Measurements from ENCODE around the gene DEPP1.

DEPP1 gene

DNA sequence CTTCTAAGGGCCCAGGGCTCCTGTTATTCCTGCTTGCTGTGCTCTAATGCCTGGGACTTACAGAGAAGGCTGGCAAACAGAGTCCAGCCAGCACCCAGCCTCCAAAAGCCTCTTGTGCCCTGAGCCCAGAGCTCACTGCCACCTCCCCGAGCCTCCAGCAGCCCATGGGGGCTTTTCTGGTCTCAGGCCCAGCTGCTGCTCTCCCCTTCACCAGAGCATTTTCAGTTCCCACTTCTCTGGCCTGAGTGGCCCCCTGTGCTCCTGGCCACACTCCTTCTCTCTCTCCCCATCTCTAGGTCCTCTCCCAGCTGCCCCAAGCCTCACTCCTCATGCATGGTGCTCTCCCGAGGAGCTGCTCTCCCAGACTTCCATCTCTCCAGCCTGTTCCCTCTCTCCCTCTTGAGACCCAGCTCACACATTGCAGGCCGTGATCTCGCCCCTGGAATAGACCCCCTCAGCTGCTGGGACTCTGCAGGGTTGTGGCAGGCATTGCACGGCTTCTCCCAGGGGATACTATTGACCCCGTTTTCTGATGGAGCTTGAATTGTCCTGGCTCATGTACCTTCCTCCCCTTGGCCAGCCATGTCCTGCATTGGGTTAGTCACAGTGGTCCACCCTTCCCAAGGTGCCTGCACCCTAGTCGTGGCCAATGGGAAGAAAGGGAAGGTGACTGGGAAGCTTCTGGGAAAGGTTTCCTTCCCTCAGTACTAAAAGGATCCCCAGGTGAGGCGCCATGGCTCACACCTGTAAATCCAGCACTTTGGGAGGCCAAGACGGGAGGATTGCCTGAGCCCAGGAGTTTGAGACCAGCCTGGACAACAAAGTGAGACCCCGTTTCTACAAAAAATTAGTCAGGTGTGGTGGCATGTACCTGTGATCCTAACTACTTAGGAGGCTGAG lies 28.0 kb downstream of the DEPP1 start:
- DNase-seq: no peak

DNA sequence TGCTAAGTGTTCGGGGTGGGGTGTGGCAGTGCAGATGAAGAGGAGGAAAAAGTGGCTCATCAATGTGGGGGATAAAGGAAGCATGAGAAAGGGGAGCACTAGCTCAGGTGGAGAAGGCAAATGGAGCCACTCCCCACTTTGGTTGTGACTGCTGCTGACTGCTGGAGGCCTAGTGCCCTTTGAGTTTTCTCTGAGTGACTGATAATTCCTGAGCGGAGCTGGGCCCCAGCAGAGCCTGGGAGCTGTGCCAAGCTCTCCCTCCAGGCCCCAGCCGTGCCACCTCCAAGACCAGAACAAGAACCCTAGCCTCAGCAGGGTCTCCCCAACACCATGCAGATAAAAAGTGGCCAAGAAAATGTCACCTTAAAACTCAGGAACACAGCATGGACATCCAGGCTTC lies 28.7 kb downstream of the DEPP1 start:
- DNase-seq: no peak

DNA sequence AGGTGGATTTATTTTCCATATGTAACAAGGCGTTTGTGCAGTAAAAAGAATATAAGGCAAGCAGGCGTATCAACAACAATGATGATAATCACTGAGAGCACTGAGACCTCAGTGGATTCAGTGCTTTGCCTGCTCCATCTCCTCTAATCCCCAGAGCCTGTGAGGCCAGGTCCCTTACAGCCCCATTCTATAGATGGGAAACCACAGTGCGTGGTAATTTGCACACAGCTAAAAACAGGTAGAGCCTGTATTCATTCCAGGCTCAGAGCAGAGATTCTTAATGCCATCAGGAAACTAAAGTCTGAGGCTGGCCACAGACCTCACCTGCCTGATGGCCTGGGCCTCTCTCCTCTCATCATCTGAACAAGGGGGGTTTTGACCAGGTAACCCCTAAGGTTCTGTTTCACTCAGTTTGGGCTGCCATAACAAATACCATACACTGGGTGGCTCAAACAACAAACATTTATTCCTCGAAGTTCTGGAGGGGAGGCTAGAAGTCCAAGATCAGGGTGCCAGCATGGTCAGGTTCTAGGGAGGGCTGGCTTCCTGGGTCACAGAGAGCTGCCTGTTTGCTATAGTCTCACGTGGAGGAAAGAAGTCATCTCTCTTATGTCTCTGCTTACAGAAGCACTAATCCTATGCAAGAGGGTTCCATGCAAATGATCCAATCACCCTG lies 29.3 kb downstream of the DEPP1 start:
- no peak for DNase-seq

DNA sequence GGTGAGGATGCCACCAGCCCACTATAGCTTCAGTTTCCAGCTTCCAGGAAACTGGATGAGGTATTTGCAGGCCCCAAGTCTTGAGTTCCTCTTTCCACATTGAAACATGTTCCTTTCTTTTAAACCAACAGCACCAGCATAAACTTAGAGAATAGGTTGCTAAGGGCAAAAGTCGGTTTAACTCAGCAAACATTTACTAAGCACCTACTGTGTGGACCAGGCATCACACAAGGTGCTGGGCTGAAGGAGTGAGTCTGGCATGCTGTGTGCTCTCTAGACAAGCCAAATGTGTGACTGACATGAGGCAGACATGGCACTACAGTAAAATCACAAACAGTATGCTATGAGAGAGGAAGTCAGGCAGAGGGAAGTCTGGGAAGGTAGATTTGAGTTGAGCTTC lies 30.0 kb downstream of the DEPP1 start:
- DNase-seq: no peak

DNA sequence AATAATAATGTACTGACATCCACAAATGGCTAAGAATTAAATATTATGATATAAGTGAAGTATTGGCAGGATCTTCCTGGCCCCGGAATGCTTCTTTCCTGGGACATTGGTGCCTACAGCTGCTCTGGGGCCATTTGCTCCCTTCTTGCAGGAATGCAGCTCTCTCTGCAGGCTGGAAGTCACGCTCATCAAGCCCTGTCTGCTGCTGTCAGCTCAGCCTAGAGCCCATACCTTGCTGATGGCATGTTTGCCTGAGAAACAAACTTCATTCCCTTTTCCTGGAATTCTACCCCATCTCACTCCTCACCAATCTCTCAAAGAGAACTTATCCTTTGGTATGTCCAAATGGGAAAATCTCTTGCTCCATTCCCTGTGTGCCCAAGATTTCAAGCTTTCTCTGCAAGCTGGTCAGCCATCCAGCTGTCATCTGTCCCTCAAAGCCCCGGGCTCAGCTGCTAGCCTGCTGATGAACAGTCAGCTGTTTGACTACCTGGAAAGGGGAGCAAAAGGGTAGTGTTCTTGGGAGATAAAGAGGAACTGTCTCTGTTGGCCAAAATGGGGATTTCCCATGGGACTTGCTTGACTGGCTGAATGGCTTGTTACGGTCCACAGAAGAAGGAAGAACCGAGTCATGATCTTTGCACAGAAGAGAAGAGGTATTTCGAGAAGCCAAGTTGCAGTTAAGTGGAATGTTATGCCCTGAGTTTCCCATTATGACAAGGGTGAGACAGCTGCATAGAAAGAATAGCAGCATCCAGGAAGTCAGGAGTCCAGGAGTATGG lies 31.0 kb downstream of the DEPP1 start:
- no peak for DNase-seq

DNA sequence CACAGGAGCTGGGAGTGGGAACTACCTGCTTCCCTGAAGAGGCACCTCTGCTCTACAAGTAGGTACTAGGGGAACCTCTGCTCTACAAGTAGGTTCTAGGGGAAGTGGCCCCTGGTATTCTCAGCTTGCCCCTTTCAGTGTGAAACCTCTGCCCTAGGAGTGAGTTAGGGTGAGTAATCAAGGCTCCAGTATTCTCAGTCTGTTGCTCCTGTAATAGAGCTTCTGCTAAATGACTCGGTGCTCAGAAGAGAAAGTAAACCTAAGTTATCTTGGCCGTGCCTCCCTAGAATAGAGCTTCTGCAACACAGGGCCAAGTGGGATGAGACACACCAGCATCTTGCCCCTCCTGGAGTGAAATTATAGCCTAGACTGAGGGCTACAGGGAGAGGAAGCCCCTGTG lies 32.4 kb downstream of the DEPP1 start:
- no peak for DNase-seq

DNA sequence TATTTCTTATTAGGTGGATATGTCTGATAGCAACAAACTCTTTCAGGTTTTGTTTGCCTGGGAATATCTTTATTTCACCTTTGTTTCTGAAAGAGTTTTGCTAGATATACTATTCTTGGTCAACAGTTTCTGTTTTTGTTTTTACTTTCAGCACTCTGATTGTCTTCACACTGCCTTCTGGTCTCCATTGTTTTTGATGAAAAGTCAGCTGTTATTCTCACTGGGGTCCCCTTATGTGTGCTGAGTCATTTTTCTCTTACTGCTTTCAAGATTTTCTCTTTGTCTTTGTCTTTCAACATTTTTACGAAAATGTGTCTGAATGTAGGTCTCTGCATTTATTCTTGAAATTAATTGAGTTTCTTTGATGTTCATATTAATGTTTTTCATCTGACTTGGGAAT lies 34.3 kb downstream of the DEPP1 start:
- no peak for DNase-seq

DNA sequence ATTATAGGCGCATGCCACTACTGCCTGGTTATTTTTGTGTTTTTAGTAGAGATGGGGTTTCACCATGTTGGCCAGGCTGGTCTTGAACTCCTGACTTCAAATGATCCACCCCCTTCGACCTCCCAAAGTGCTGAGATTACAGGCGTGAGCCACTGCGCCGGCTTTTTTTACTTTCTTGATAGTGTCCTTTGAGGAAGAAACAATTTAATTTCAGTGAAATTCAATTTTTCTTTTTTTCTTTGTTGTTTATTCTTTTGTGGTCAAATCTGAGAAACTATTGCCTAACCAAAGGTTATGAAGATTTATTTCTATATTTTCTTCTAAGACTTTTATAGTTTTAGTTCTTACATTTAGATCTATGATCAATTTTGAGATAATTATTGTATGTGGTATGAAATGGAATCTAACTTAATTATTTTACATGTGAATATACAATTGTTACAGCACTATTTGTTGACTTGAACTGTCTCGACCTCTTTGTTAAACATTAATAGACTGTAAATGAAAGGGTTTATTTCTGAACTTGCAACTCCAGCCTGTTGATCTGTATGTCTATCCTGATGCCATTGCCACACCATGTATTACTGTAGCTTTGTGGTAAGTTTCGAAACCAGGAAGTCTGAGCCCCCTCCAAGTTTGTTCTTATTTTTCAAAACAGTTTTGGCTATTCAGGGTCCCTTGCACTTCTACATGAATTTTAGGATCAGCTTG lies 38.8 kb downstream of the DEPP1 start:
- DNase-seq: no peak

DNA sequence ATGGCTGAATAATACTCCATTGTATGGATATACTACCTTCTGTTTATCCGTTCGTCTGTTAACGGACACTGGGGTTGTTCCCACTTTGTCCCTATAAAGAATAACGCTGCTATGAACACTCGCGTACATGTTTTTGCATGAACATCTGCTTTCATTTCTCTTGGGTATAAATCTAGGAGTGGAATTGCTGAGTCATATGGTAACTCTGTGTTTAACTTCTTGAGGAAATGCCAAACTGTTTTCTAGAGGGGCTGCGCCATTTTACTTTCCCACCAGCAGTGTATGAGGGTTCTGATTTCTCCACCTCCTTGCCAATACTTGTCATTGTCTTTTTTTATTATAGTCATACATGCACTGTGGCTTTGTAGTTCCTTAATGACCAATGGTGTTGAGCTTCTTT lies 39.7 kb downstream of the DEPP1 start:
- no peak for DNase-seq

DNA sequence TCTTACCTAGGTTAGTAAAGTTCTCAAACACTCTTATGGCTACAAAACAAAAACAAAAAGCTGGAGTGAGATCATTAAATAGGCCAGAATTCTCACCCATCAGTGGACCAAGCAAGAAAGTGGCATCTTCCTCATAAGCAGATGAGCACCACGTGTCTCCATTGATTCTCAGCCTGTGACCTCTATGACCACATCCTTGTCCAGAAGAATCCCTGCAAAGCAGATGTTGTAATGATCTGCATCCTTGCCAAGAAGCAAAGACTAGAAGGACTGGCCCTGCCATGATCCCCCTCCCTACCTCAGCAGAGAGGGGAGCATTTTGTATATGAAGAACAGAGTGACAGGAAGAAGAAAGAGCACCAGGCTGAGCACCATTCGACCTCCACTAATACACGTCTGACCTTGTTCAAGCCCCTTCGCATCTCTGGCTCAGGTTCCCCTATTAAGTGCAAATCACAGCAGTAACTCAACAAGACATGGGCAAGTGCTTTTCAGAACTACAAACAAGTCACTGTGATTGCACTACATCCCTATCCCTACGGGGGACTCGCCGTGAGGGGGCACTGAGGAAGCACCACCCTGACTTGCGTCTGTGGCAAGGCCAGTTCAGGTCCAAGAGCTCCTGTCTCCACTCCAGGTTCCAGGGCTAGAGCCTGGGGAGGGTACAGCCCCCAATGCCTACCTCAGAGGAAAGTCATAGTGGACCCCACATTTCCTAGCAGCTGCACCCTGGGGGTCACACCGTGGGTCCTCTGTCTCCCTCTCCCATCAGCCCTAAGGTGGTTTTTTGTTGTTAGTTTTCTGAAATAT lies 41.2 kb downstream of the DEPP1 start:
- DNase-seq: no peak

DNA sequence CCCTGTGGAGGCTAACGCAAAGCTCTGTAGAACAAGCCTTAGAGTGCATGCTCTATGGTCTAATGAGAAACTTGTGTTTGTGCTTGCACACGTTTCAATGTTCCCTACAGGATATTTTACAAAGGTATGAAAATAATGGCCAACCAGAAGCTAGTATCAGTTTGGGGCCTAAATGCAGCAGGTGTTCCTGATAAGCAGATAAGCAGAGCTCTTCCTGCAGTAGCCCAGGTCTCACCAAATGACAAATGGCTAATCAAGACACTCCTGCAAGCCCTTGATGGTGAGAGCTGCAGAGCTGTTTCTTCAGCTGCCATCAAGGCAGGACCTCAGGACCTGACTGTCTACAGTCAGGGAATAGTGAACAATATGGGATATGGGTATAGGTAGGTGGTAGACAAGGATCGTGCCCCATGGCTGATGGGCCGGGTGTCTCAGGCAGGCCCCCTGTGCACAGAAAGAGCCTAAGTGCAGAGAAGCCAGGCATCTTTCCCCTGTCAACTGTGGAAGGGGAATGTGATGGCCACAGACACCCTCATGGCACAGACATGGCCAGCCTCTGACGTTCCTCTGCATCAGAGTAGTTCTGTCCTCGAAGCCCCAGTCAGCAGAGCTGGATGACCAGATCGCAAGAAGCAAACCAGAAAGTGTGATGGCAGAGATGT lies 42.2 kb downstream of the DEPP1 start:
- no peak for DNase-seq

DNA sequence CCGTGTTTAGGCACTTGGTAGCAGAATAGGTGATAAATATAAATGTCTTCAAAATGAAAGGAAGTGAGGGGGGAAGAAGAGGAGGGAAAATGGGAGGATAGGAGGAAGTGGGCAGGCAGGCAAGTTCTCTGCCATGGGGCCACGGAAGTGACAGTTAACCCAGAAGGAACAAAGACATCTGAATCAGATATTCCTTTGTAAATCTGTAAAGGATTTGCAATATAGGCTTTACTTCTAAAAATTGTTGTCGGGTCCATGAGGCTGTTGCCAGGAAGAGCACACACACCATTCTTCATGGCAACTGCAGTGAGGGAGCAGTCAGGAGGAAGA lies 42.7 kb downstream of the DEPP1 start:
- no peak for DNase-seq

DNA sequence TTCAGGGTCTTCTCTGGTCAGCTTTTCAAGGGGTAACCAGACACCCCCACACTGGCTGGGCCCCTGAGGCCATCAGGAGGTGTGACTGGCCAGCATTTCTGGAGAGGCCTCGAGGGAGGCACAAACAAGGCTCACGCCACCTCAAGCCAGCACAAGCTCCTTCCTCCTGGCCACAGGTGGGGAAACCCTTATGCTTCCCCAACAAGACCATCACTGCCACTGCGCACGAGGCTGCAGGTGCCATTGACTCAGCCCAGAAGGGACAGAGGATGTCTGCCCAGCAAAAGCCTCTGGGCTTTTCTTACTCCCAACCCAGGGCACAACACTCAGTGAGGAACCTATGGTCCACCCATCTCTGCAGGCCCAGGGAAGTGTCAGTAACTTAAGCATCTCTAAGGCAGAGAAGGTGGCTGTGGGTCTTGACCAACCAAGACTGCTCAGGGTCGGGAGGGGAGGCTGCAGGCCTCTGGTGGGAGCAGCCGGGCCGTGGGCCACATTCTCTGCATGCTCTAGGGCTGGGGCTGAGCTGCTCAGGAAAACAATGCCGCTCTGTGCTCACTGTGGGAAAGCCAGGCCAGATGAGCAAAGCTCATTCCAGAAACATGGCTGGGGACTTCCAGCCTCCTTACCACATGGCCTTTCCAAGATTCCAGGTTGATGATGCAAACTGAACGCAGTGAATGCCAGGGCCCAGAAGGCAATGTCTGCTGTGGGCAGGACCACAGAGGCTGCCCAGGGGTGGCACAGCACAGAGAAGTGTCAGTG lies 43.2 kb downstream of the DEPP1 start:
- no peak for DNase-seq

DNA sequence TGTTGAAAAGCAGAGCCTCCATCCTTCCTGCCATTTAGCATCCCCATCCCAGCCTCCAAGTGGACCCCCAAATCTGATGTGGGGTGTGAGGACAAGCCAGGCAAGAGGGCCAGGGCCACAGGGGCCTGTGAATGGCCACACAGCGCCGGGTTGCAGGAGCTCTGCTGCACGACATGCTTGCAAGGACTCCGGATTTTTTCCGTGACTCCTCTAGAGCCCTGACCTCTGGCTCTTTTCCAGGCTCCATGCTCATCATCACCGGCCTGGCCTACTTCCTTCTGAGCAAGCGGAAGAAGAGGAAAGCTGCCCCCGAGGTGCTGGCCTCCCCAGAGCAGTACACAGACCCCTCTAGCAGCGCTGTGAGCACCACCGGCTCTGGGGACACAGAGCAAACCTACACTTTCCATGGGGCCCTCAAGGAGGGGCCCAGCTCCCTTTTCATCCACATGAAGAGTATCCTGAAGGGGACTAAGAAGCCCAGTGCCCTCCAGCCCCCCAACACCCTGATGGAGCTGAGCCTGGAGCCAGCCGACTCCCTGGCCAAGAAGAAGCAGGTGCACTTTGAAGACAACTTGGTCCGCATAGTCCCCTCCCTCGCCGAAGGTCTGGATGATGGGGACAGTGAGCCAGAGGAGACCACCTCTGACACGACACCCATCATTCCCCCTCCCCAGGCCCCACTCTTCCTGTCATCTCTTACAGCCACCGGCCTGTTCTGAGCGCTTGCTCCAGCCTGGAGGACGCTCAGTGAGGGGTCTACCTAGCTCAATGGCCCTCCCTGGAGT lies 44.0 kb downstream of the DEPP1 start:
- DNase-seq: no peak

DNA sequence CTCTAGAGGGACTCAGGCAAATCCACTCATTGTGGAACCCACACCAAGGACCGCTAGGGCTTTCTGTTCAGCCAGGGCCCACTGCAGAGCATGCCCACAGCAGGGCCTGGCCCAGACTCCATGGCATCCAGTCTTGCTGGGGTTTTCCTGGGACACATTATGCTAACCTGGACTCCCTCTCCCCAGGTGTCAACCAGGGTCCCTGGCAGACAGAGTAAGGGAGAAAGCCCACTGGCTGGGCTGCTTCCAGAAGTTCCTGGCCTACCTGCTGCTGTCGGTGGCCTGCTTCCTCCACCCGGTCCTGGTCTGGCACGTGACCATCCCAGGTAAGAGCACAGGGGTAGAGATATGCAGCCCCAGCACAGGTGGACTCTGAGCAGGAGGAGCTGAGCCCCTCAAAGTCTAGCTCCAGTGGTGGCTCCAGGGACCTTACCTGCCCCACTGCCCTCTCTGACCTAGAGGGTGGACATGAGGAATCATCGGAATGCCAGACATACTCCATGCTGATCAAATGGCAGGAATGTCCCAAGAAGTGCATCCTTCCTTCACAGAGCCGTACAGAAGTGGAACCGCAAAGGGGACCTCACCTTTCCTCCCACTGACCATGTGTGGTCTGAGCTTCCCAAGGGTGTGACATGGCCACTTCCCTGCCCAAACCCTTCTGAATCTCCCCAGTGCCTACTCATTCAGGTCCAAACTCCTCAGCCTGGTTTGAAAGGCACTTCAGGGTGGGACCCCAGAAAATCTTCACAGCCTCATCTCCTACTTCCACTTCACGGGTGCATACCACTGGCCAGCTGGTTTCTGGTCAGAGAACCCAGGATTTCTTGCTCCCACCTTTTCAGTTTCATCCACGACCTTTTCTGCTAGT lies 44.9 kb downstream of the DEPP1 start:
- DNase-seq: no peak

DNA sequence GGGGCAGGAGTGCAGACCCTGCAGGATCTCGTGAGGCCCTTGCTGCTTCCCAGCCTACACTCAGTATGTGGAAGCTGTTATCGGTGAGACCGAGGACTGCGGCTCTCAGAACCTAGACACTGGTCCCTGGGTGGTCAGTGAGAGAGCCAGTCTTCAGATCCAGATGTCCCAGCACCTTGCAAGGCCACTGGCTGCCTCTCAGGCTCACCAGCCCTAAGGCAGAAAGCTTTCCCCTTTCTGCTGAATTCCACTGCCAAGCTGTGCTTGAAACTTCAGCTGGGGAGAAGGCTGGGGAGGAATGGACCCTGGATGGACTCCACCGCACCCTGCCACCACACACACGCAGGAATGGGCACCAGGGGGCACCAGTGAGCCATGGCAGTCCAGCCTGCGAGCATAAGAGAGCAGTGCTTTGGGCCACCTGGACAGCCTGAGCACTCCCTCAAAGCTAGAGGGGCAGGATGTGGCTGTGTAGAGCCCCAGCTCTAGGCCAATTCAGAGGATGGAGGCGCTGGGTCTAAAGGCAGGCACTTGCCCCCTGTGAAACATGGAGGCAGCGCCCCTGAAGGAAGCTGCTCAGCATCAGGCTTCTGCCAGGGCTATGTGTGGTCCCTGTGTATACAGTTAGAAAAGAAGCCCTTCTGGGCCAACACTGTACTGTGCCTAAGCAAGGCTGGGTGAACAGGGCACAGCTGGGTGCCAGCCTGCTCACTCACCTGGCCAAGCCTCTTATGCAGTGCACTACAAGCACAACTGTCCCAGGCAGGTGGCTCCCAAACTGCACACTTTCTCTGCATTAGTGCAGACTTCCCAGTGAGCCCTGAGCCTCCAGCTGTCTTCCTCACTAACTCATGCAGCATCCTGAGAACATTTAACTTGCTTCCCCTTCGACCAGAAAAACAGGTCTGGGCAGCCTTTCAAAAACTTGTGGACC lies 45.8 kb downstream of the DEPP1 start:
- peak; percentile 62 for DNase-seq

DNA sequence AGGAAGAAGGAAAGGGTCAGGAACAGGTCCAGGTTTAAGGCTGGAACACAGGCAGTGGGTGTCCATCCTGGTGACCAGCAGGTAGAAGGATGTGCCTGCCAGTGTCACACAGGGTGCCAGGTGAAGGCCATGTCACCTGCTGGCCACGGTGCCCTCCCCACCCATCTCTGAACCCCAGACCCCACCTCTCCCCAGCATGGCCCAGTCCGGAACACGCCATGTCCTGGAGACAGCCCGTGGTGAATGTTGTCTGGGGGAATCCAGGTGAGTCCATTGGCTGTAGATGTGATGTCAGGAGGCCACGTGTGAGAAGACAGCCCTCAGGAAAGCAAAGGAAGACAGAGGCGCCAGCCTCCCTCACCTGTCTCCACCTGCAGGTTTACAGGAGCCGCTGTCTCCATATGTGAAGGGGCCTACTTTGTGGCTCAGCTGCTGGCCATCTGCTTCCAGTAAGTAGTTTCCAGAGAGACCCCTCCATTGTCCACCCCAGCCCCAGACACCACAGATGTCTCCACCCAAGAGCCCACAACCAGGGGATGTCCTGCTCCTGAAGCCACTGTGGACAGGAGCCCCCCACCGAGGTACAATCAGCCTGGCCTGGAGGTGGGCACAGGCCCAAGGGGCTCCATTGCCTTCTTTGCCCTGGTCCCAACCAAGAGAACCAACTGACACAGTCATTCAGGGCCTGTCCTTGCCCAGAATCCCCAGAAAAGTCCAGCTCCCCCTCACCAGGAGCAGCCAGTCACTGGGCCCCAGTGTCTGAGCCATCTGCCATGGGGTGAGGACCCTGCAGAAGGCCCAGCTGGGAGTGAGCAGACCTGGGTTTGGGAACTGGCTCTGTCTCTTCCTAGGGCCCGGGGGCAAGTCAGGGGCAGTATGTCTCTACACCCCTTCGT lies 46.7 kb downstream of the DEPP1 start:
- DNase-seq: no peak
